Measurements from ENCODE around the gene GFER. TPM values are rescaled to one million over a fixed set of nuclear protein-coding genes. Genes with fewer than 3 reads are reported as not detected.

Gene GFER
- total and polyA plus RNA-seq, 7 donors, result 18.9 to 53.2 (median 34.2) TPM

GRCh38 chr16:1991948-1992703 is 8.1 kb downstream of the GFER start:
- H3K4me1 ChIP-seq, result peaks cover 17% of the 10 kb centered on the region
- H3K27ac ChIP-seq, result no peak overlapping the region
- no peak for TF ChIP-seq CTCF (IDR thresholded peaks at IDR 0.05)
- H3K4me3 ChIP-seq, result peak overlapping the region; percentile 62
- DNase-seq (peak; percentile 96 to 98), ATAC-seq (peak; percentile 92 to 94 (median 92))
- H3K9me3 ChIP-seq, result no peaks in the 10 kb centered on the region
- H3K27me3 ChIP-seq (ENCODE audit: insufficient read depth in 3 of 3, low read length in 2 of 3), result peaks cover 0 to 34% (median 20%) of the 10 kb centered on the region in 3 donors
- WGBS, 3 donors, result 3 to 4% (median 4%) methylated on average over 39 to 96 of the region's 96 CpGs
- H3K36me3 ChIP-seq (ENCODE audit: insufficient read depth in 1 of 2, low read depth in 1 of 2), result peaks cover 2 to 7% of the 10 kb centered on the region in 2 donors
- intact Hi-C loops (cut with DNase I), result no loop called here

DNA sequence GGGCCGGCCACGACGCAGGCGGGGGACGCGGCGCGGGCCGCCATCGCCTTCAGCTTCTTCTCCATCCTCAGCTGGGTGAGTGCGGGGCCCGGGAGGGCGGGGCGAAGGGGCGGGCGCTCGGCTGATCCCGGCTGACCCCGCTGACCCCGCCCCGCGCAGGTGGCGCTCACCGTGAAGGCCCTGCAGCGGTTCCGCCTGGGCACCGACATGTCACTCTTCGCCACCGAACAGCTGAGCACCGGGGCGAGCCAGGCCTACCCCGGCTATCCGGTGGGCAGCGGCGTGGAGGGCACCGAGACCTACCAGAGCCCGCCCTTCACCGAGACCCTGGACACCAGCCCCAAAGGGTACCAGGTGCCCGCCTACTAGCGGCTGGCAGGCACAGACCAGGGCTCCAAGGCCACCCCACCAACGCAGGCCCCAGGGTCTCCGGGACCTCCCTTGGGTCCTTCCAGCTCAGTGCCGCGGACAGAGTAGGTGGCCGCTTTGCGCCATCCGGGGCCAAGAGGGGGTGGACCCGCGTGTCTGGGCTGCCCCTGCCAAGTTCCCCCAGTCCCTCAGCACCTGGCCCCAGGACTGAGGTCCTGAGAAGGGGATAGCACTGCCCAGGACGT is 8.8 kb downstream of the GFER start:
- H3K27ac ChIP-seq, result no peak overlapping the region
- ATAC-seq (peak; percentile 1 to 7 (median 2)), DNase-seq (peak in 1 of 2 donors; percentile 33)
- TF ChIP-seq CTCF (IDR thresholded peaks at IDR 0.05), result no peak
- peaks cover 22% of the 10 kb centered on the region for H3K4me1 ChIP-seq
- peak overlapping the region; percentile 62 for H3K4me3 ChIP-seq
- H3K27me3 ChIP-seq (ENCODE audit: insufficient read depth in 3 of 3, low read length in 2 of 3), result peaks cover 0 to 34% (median 20%) of the 10 kb centered on the region in 3 donors
- H3K36me3 ChIP-seq (ENCODE audit: insufficient read depth in 1 of 2, low read depth in 1 of 2), result peaks cover 3 to 6% of the 10 kb centered on the region in 2 donors
- 39 to 44% (median 43%) methylated on average over 43 to 50 of the region's 50 CpGs for WGBS, 3 donors
- H3K9me3 ChIP-seq, result no peaks in the 10 kb centered on the region
- intact Hi-C loops (cut with DNase I), result no loop called here

GRCh38 chr16:1993731-1994131 is 9.7 kb downstream of the GFER start:
- Histone ChIP-seq H3K27ac (no peak overlapping the region), H3K27me3 (ENCODE audit: insufficient read depth in 3 of 3, low read length in 2 of 3) (peaks cover 0 to 26% (median 17%) of the 10 kb centered on the region in 3 donors), H3K4me1 (peaks cover 30% of the 10 kb centered on the region), H3K36me3 (ENCODE audit: insufficient read depth in 1 of 2, low read depth in 1 of 2) (peaks cover 3 to 14% of the 10 kb centered on the region in 2 donors), H3K9me3 (no peaks in the 10 kb centered on the region), H3K4me3 (no peak overlapping the region)
- DNase-seq (peak; percentile 31 to 60), ATAC-seq (no peak)
- intact Hi-C loops (cut with DNase I), result no loop called here
- 66 to 73% (median 71%) methylated on average over 2 of the region's 2 CpGs for WGBS, 3 donors
- no peak for TF ChIP-seq CTCF (IDR thresholded peaks at IDR 0.05)

DNA sequence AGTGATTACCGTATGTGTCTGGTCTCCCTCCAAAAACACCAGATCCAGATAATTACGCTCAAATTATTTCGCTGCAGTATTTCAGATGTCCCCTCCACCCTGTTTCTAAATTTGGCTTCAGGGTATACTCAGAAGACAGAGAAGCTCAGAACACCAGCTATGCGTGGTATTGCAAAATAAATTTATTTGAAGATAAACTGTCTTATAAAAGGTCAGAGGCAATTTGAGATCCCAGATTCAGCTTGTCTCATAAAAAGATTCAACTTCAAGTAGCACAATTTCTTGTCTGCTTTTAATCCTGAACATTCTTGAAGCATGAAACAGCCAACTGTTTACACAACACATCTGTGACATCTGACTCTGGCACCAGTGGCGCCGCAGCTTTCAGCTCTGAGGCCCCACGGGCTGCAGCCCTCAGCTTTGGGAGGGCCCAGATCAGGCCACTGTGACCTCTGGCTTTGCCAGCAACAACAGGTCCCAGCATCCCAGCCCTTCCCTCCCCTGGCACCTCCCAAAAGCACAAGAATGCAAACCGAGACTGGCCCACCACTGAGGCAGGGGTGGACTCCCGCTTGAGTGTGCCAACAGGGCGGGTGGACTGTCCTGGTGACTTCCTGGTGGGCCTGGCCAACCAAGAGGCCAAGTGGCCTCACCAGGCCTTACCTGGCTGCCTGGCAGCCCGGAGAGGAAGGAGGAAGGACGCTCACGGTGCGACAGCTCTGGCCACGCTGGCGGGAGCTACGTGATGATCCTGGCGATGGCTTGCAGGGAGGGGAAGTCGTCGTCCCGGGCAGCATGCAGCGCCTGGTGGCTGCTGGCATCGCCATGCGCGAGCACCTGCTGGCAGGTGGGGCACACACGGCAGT is 13.7 kb downstream of the GFER start:
- H3K27ac ChIP-seq, result peak overlapping the region; percentile 63

More for the DNA sequence above, 13.7 kb downstream of the GFER start:
- H3K27me3 ChIP-seq (ENCODE audit: insufficient read depth in 3 of 3, low read length in 2 of 3), result no peaks in the 10 kb centered on the region
- ATAC-seq (peak; percentile 30 to 73 (median 48)), DNase-seq (peak; percentile 51 to 86)
- no peak overlapping the region for H3K4me3 ChIP-seq
- peaks cover 17% of the 10 kb centered on the region for H3K4me1 ChIP-seq
- intact Hi-C loops (cut with DNase I), result no loop called here
- H3K36me3 ChIP-seq (ENCODE audit: insufficient read depth in 1 of 2, low read depth in 1 of 2), result peaks cover 8 to 54% of the 10 kb centered on the region in 2 donors
- TF ChIP-seq CTCF (IDR thresholded peaks at IDR 0.05), result no peak
- no peaks in the 10 kb centered on the region for H3K9me3 ChIP-seq
- WGBS, 3 donors, result 59 to 80% (median 67%) methylated on average over 24 to 26 of the region's 26 CpGs
